Activated B cell treated with CpG ODN at 0.5 μM for 24 hours (primary cell): ENCODE results near the gene FILIP1. TPM values are rescaled to one million over a fixed set of nuclear protein-coding genes. Genes with fewer than 3 reads are reported as not detected.
"Not testable (repeated sequence)": the region's sequence is repeated elsewhere in the genome, so short reads cannot be mapped to it uniquely, and the experiment has no call there.

Experiments
- ATAC-seq: fragments of 200-7000 bp; cut with Tn5 transposase; one replicate; pipeline ENCODE4 v1.10.0; 2021; ENCODE audit warnings: low read depth, mild to moderate bottlenecking, moderate library complexity
- CTCF ChIA-PET: fragments of 350-600 bp; sonication (Branson Sonifier 250); formaldehyde crosslinking; loops from one replicate; lab custom pipeline; 2021; ENCODE audit warnings: antibody characterized with exemption; lab: Charles Lee
- POLR2A ChIA-PET: fragments of 350-600 bp; sonication (Branson Sonifier 250); formaldehyde crosslinking; loops from one replicate; lab custom pipeline; 2021; ENCODE audit warnings: antibody characterized with exemption; lab: Charles Lee
- DNase-seq: peaks from one replicate; pipeline ENCODE4 v3.0.0; 2022
- H3K27ac Mint-ChIP-seq: one replicate; pipeline ENCODE4 v1.8.0; 2020; ENCODE audit warnings: mixed read lengths
- H3K27me3 Mint-ChIP-seq: one replicate; pipeline ENCODE4 v1.8.0; 2021; ENCODE audit warnings: mixed read lengths
- H3K36me3 Mint-ChIP-seq: one replicate; pipeline ENCODE4 v1.8.0; 2021; ENCODE audit warnings: low read depth, mixed read lengths
- H3K4me1 Mint-ChIP-seq: one replicate; pipeline ENCODE4 v1.8.0; 2021; ENCODE audit warnings: mixed read lengths
- H3K4me3 Mint-ChIP-seq: one replicate; pipeline ENCODE4 v1.8.0; 2020; ENCODE audit warnings: mild to moderate bottlenecking, mixed read lengths
- H3K9me3 Mint-ChIP-seq: one replicate; pipeline ENCODE4 v1.8.0; 2020; ENCODE audit warnings: mixed read lengths
- CTCF ChIP-seq: fragments of 200-600 bp; IDR thresholded peaks from one replicate; pipeline ENCODE4 v1.8.0; 2022; ENCODE audit warnings: antibody characterized with exemption, mild to moderate bottlenecking
- intact Hi-C: fragments of 100-400 bp; cut with micrococcal nuclease; formaldehyde crosslinking; loops from one replicate; pipeline ENCODE4 v1.15.1; 2024
- total RNA-seq: library from RNA; stranded (reverse); gene quantifications from 2 replicates; pipeline ENCODE4 v1.2.3, GENCODE V29; 2022

FILIP1 gene
- total RNA-seq, 1 donor from 2014 or later, result not detected

GRCh38 chr6:75449630-75450206 lies 43.9 kb downstream of the FILIP1 start:
- ChIA-PET CTCF (no interaction called here), POLR2A (no interaction called here)
- no peak overlapping the region for H3K27ac Mint-ChIP-seq
- no peak for TF ChIP-seq CTCF
- no peaks in the 10 kb centered on the region for H3K4me1 Mint-ChIP-seq
- H3K27me3 Mint-ChIP-seq, result peaks cover 4% of the 10 kb centered on the region
- DNase-seq (no peak), ATAC-seq (no peak)
- no peaks in the 10 kb centered on the region for H3K36me3 Mint-ChIP-seq
- H3K4me3 Mint-ChIP-seq, result no peak overlapping the region
- intact Hi-C loops, result no loop called here
- H3K9me3 Mint-ChIP-seq, result no peaks in the 10 kb centered on the region

GRCh38 chr6:75446241-75446880 lies 47.2 kb downstream of the FILIP1 start:
- intact Hi-C loops, result no loop called here
- ATAC-seq (no peak), DNase-seq (no peak)
- no peak for TF ChIP-seq CTCF
- H3K36me3 Mint-ChIP-seq, result no peaks in the 10 kb centered on the region
- peaks cover 4% of the 10 kb centered on the region for H3K27me3 Mint-ChIP-seq
- H3K4me1 Mint-ChIP-seq, result no peaks in the 10 kb centered on the region
- H3K9me3 Mint-ChIP-seq, result no peaks in the 10 kb centered on the region
- no peak overlapping the region for H3K27ac Mint-ChIP-seq
- CTCF ChIA-PET, result no interaction called here
- POLR2A ChIA-PET, result no interaction called here
- H3K4me3 Mint-ChIP-seq, result no peak overlapping the region

DNA sequence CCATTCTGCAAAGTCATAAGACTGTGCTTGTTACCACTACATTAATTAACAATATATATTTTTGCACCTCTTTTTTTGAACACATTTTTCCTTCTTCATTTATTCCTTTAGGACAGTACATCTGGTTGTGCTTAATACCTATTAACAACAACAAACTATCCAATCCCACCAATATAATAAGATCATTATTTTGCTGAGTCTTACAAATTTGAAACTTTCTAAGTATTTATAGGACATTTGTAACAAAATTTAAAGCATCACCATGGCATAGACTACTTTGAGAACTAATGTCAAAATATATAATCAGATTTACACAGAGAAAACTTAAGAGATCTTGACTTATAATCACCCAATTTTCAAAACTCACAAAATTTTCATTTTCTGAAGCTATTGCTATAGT lies 47.9 kb downstream of the FILIP1 start:
- Mint-ChIP-seq H3K4me1 (no peaks in the 10 kb centered on the region), H3K4me3 (no peak overlapping the region), H3K36me3 (no peaks in the 10 kb centered on the region), H3K9me3 (no peaks in the 10 kb centered on the region), H3K27ac (no peak overlapping the region), H3K27me3 (peaks cover 4% of the 10 kb centered on the region)
- intact Hi-C loops, result no loop called here
- POLR2A ChIA-PET, result no interaction called here
- no peak for TF ChIP-seq CTCF
- DNase-seq (no peak), ATAC-seq (no peak)
- CTCF ChIA-PET, result no interaction called here

GRCh38 chr6:75444899-75445298 lies 48.7 kb downstream of the FILIP1 start:
- ATAC-seq (no peak), DNase-seq (no peak)
- CTCF ChIA-PET, result no interaction called here
- Mint-ChIP-seq H3K4me1 (no peaks in the 10 kb centered on the region), H3K4me3 (no peak overlapping the region), H3K36me3 (no peaks in the 10 kb centered on the region), H3K9me3 (no peaks in the 10 kb centered on the region), H3K27ac (no peak overlapping the region), H3K27me3 (peaks cover 4% of the 10 kb centered on the region)
- no peak for TF ChIP-seq CTCF
- POLR2A ChIA-PET, result no interaction called here
- intact Hi-C loops, result no loop called here

- H3K36me3 Mint-ChIP-seq, H3K4me3 Mint-ChIP-seq, H3K9me3 Mint-ChIP-seq, POLR2A ChIA-PET, intact Hi-C loops, CTCF ChIA-PET, H3K27me3 Mint-ChIP-seq, DNase-seq, H3K27ac Mint-ChIP-seq, H3K4me1 Mint-ChIP-seq, ATAC-seq: not testable (repeated sequence)
These were observed 51.7 kb downstream of the FILIP1 start for GRCh38 chr6:75441883-75442282.

GRCh38 chr6:75441479-75441878 lies 52.1 kb downstream of the FILIP1 start:
- H3K4me1 Mint-ChIP-seq, H3K9me3 Mint-ChIP-seq, DNase-seq, H3K36me3 Mint-ChIP-seq, CTCF ChIA-PET, POLR2A ChIA-PET, H3K27ac Mint-ChIP-seq, ATAC-seq, H3K27me3 Mint-ChIP-seq, H3K4me3 Mint-ChIP-seq, intact Hi-C loops: not testable (repeated sequence)
